ENCODE data around the gene FIGN. TPM values are rescaled to one million over a fixed set of nuclear protein-coding genes. Genes with fewer than 3 reads are reported as not detected.

The FIGN gene
- total and polyA plus RNA-seq, 2 of the 13 experiments (the other 11 are each of a cell fraction or from before 2014, with no cell fraction given) = 6.6 to 6.7 TPM

- FAIRE-seq (no peak), DNase-seq (ENCODE audit: low spot score) (no peak), ATAC-seq (no peak)
- H3K27ac ChIP-seq (ENCODE audit: extremely low read length, insufficient read depth, low read length) = no peak overlapping the region
- H3K36me3 ChIP-seq (replicated peaks in 1 of 2; ENCODE audit: control insufficient read depth in 1 of 2, insufficient read depth in 2 of 2, low read length in 2 of 2) = no peaks in the 10 kb centered on the region
- H3K79me2 ChIP-seq (ENCODE audit: insufficient read depth, low read length) = peaks cover 2% of the 10 kb centered on the region
- ChIA-PET POLR2A (no interaction called here), CTCF (ENCODE audit: low intra/inter-chr PET ratio, low total read pairs) (no interaction called here)
- WGBS (ENCODE audit: low lambda C conversion rate) = 93% methylated on average over 2 of the region's 2 CpGs
- in situ Hi-C loops (cut with HindIII; ENCODE audit: extremely low pct_ligation_motif_present, low pct_unique_long_range_greater_than_20kb) = no loop called here
- TF ChIP-seq, protein P1, sequence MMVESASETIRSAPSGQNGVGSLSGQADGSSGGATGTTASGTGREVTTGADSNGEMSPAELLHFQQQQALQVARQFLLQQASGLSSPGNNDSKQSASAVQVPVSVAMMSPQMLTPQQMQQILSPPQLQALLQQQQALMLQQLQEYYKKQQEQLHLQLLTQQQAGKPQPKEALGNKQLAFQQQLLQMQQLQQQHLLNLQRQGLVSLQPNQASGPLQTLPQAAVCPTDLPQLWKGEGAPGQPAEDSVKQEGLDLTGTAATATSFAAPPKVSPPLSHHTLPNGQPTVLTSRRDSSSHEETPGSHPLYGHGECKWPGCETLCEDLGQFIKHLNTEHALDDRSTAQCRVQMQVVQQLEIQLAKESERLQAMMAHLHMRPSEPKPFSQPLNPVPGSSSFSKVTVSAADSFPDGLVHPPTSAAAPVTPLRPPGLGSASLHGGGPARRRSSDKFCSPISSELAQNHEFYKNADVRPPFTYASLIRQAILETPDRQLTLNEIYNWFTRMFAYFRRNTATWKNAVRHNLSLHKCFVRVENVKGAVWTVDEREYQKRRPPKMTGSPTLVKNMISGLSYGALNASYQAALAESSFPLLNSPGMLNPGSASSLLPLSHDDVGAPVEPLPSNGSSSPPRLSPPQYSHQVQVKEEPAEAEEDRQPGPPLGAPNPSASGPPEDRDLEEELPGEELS (CRISPR knock-in tag; IDR thresholded peaks at IDR 0.05) = no peak
- TF ChIP-seq ZNF205 (CRISPR knock-in tag; IDR thresholded peaks at IDR 0.05) (no peak), TERF1 (CRISPR knock-in tag; IDR thresholded peaks at IDR 0.05) (no peak), DMAP1 (CRISPR knock-in tag; IDR thresholded peaks at IDR 0.05) (no peak), STAT5B (CRISPR knock-in tag; IDR thresholded peaks at IDR 0.05) (no peak), CHD2 (IDR thresholded peaks at IDR 0.05; ENCODE audit: low read depth, low read length) (no peak), SIX4 (CRISPR knock-in tag; IDR thresholded peaks at IDR 0.05) (no peak), MTF2 (CRISPR knock-in tag; IDR thresholded peaks at IDR 0.05; ENCODE audit: borderline replicate concordance) (no peak)
- peaks cover 6% of the 10 kb centered on the region; the same call in 1 of the 2 replicates for H3K4me1 ChIP-seq (ENCODE audit: insufficient read depth, low read length)
- intact Hi-C loops (cut with micrococcal nuclease; ENCODE audit: unreplicated experiment) = no loop called here
- no peaks in the 10 kb centered on the region for H3K27me3 ChIP-seq (ENCODE audit: control insufficient read depth in 1 of 2, insufficient read depth in 2 of 2, low read length in 2 of 2)
- H2AFZ ChIP-seq (ENCODE audit: low read length) = no peak overlapping the region
- H3K9ac ChIP-seq (ENCODE audit: insufficient read depth, low read depth, low read length) = no peak overlapping the region
- BruUV-seq (replicated peaks) = no TSS peak
- no peaks in the 10 kb centered on the region for H4K20me1 ChIP-seq (ENCODE audit: insufficient read depth, low read length)
- no peak overlapping the region for H3K4me2 ChIP-seq (ENCODE audit: low read depth, low read length)
- H3K4me3 ChIP-seq (replicated peaks in 1 of 3; ENCODE audit: insufficient read depth in 1 of 3, low read depth in 2 of 3, low read length in 3 of 3) = no peak overlapping the region
- H3K9me3 ChIP-seq (ENCODE audit: low read length) = no peaks in the 10 kb centered on the region
Measured at GRCh38 chr2:163673522-163673921, 62.3 kb downstream of the FIGN start.

Measured in HepG2 (cell line).